G401 (cell line): ENCODE measurements around the gene BLOC1S3. TPM values are rescaled to one million over a fixed set of nuclear protein-coding genes. Genes with fewer than 3 reads are reported as not detected.

ENCODE experiments used
- DNase-seq: peaks from one replicate; pipeline ENCODE4 v3.0.0-alpha.2; 2015; ENCODE audit warnings: low spot score
- in situ Hi-C: cut with HindIII; loops from 2 replicates; pipeline ENCODE4 v1.10.0; 2016; ENCODE audit warnings: low sequenced_read_pairs, mixed read lengths
- total RNA-seq: library from RNA; depleted of rRNA; stranded (reverse); fragments of >200 nt; shearing (Covaris generic); gene quantifications from 2 replicates; pipeline ENCODE4 v1.2.3, GENCODE V29; 2014

Gene BLOC1S3
- total RNA-seq, 1 experiment from 2014 or later, result 9.0 TPM

- no peak for DNase-seq
- in situ Hi-C loops, result no loop called here
Observed at GRCh38 chr19:45159971-45160324, 18.6 kb upstream of the BLOC1S3 start.

- in situ Hi-C loops, result no loop called here
- no peak for DNase-seq
Observed at GRCh38 chr19:45160870-45161737, 17.5 kb upstream of the BLOC1S3 start, which contains the start of gene NKPD1. Gene NKPD1, minus strand, starts transcription at chr19:45160982. Its CDS starts 832 bp downstream, at chr19:45160150.

- in situ Hi-C loops, result no loop called here
- no peak for DNase-seq
Observed at GRCh38 chr19:45161738-45162607, 16.6 kb upstream of the BLOC1S3 start.

GRCh38 chr19:45162608-45163143 lies 15.9 kb upstream of the BLOC1S3 start:
- DNase-seq, result no peak
- in situ Hi-C loops, result no loop called here

GRCh38 chr19:45163156-45163555 lies 15.4 kb upstream of the BLOC1S3 start:
- DNase-seq, result no peak
- in situ Hi-C loops, result no loop called here

GRCh38 chr19:45163751-45164460 lies 14.7 kb upstream of the BLOC1S3 start:
- DNase-seq, result no peak
- in situ Hi-C loops, result no loop called here

- no peak for DNase-seq
Observed at GRCh38 chr19:45164577-45165335, 13.8 kb upstream of the BLOC1S3 start.

GRCh38 chr19:45166723-45167252 lies 11.8 kb upstream of the BLOC1S3 start:
- in situ Hi-C loops, result no loop called here
- DNase-seq, result no peak

More at GRCh38 chr19:45164577-45165335, 13.8 kb upstream of the BLOC1S3 start:
- in situ Hi-C loops, result no loop called here

GRCh38 chr19:45168767-45169351 lies 9.7 kb upstream of the BLOC1S3 start:
- in situ Hi-C loops, result no loop called here
- DNase-seq, result no peak

GRCh38 chr19:45169602-45170001 lies 9.0 kb upstream of the BLOC1S3 start:
- in situ Hi-C loops, result no loop called here
- DNase-seq, result no peak

GRCh38 chr19:45170146-45171106 lies 8.2 kb upstream of the BLOC1S3 start:
- DNase-seq, result no peak
- in situ Hi-C loops, result no loop called here

- no peak for DNase-seq
- in situ Hi-C loops, result no loop called here
Observed at GRCh38 chr19:45171211-45171623, 7.4 kb upstream of the BLOC1S3 start.

GRCh38 chr19:45172173-45172572 lies 6.4 kb upstream of the BLOC1S3 start:
- in situ Hi-C loops, result no loop called here
- DNase-seq, result no peak

GRCh38 chr19:45172611-45173208 lies 5.9 kb upstream of the BLOC1S3 start:
- DNase-seq, result no peak
- in situ Hi-C loops, result no loop called here

- in situ Hi-C loops, result no loop called here
- no peak for DNase-seq
Observed at GRCh38 chr19:45173816-45174215, 4.8 kb upstream of the BLOC1S3 start.

GRCh38 chr19:45175515-45176345 lies 2.9 kb upstream of the BLOC1S3 start:
- in situ Hi-C loops, result no loop called here

More at GRCh38 chr19:45175515-45176345, 2.9 kb upstream of the BLOC1S3 start:
- DNase-seq, result no peak
